PC-9 (cell line): ENCODE data around the gene MYMK. TPM values are rescaled to one million over a fixed set of nuclear protein-coding genes. Genes with fewer than 3 reads are reported as not detected.

Experiments used
- BruUV-seq: library from RNA; stranded (reverse); fragments of 400-500 nt; replicated peaks from 2 replicates; lab custom pipeline; 2021; lab: Mats Ljungman, UMichigan
- CTCF ChIA-PET: fragments of 300-600 bp; sonication (Branson Sonifier 250); formaldehyde crosslinking; loops from one replicate; lab custom pipeline; 2022; ENCODE audit warnings: antibody characterized with exemption; lab: Charles Lee
- POLR2A ChIA-PET: fragments of 300-600 bp; sonication (Branson Sonifier 250); formaldehyde crosslinking; loops from one replicate; lab custom pipeline; 2022; ENCODE audit warnings: antibody characterized with exemption; ENCODE audit not compliant: unreplicated experiment; lab: Charles Lee
- DNase-seq, 2 experiments: peaks; one replicate each; pipeline versions ENCODE4 v3.0.0 to v3.0.0-alpha.2; 2015 to 2022; ENCODE audit warnings: mixed read lengths in 1 of 2
- H2AFZ ChIP-seq: fragments of 200-600 bp; sonication (generic); 2 replicates; pipeline ENCODE4 v1.8.1; 2017; ENCODE audit warnings: antibody characterized with exemption
- H3F3A ChIP-seq: fragments of 200-600 bp; sonication (generic); 2 replicates; pipeline ENCODE4 v1.8.1; 2017; ENCODE audit warnings: antibody characterized with exemption, mild to moderate bottlenecking, low read depth; ENCODE audit not compliant: insufficient read depth
- H3K27ac ChIP-seq: fragments of 200-600 bp; sonication (generic); 2 replicates; pipeline ENCODE4 v1.6.1; 2016; ENCODE audit warnings: mixed run types
- H3K27me3 ChIP-seq: fragments of 200-600 bp; sonication (generic); 2 replicates; pipeline ENCODE4 v1.6.1; 2016; ENCODE audit warnings: low read depth, mixed run types; ENCODE audit not compliant: insufficient read depth
- H3K36me3 ChIP-seq: fragments of 200-600 bp; sonication (generic); 2 replicates; pipeline ENCODE4 v1.6.1; 2016; ENCODE audit warnings: low read depth, mixed run types
- H3K4me1 ChIP-seq: fragments of 200-600 bp; sonication (generic); replicated peaks from 2 replicates; pipeline ENCODE4 v1.6.1; 2016; ENCODE audit warnings: mixed run types; ENCODE audit not compliant: insufficient read depth
- H3K4me2 ChIP-seq: fragments of 200-600 bp; sonication (generic); 2 replicates; pipeline ENCODE4 v1.6.1; 2017; ENCODE audit warnings: mixed run types
- H3K4me3 ChIP-seq: fragments of 200-600 bp; sonication (generic); 2 replicates; pipeline ENCODE4 v1.6.1; 2016; ENCODE audit warnings: mixed run types
- H3K79me2 ChIP-seq: fragments of 200-600 bp; sonication (generic); 2 replicates; pipeline ENCODE4 v1.6.1; 2017; ENCODE audit warnings: low read depth, mixed run types
- H3K9me2 ChIP-seq: fragments of 200-600 bp; sonication (generic); 2 replicates; pipeline ENCODE4 v1.8.1; 2017; ENCODE audit warnings: mild to moderate bottlenecking; ENCODE audit not compliant: insufficient read depth
- H3K9me3 ChIP-seq: fragments of 200-600 bp; sonication (generic); 2 replicates; pipeline ENCODE4 v1.8.1; 2016; ENCODE audit warnings: low read depth; ENCODE audit not compliant: insufficient read depth
- H4K20me1 ChIP-seq: fragments of 200-600 bp; sonication (generic); 2 replicates; pipeline ENCODE4 v1.8.1; 2017; ENCODE audit not compliant: insufficient read depth
- EZH2 ChIP-seq: fragments of 200-600 bp; sonication (generic); IDR thresholded peaks from 2 replicates; pipeline ENCODE4 v1.8.0; 2017; ENCODE audit warnings: antibody characterized with exemption, low read depth
- intact Hi-C: fragments of 100-400 bp; cut with micrococcal nuclease; formaldehyde crosslinking; loops from one replicate; pipeline ENCODE4 v1.10.0; 2022; ENCODE audit not compliant: unreplicated experiment
- total RNA-seq: library from RNA; stranded (reverse); gene quantifications from 2 replicates; pipeline ENCODE4 v1.2.3, GENCODE V29; 2021
- TF ChIP-seq, protein P1 (sequence below): fragments of 200-600 bp; sonication (generic); conservative IDR thresholded peaks from 2 replicates; pipeline ENCODE4 v1.6.1; 2017; ENCODE audit warnings: mixed run types, antibody characterized with exemption, mild to moderate bottlenecking, moderate library complexity

Gene MYMK
- total RNA-seq, 1 experiment from 2014 or later, result not detected

DNA sequence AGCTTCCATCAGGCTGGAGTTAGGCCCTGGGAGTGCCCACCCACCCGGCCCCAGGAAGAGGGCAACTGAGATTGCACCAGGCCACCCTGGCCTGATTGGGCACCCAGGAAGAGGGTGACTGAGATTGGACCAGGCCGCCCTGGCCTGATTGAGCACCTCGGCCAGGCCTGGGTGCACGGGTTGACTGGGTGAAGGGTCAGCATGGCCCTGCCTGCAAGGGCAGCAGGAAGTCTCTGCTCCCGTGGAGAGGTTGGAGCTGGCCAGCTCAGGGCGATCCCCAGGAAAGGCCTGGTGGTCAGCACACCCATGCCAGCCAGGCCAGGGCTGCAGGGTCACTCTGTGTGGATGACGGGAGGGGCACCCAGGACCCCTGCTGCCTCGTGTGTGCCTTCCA, 21.5 kb upstream of the MYMK start:
- no peaks in the 10 kb centered on the region for H3K79me2 ChIP-seq
- no peak overlapping the region for H2AFZ ChIP-seq
- no peaks in the 10 kb centered on the region for H3K9me2 ChIP-seq
- H3K36me3 ChIP-seq, result no peaks in the 10 kb centered on the region
- H3K4me3 ChIP-seq, result no peak overlapping the region
- POLR2A ChIA-PET, result no interaction called here
- intact Hi-C loops, result no loop called here
- H3K4me2 ChIP-seq, result no peak overlapping the region
- no TSS peak for BruUV-seq
- no peaks in the 10 kb centered on the region for H3K9me3 ChIP-seq
- H3K27ac ChIP-seq, result no peak overlapping the region
- no peak for DNase-seq
- H3K27me3 ChIP-seq, result peaks cover 88% of the 10 kb centered on the region
- H4K20me1 ChIP-seq, result no peaks in the 10 kb centered on the region
- H3K4me1 ChIP-seq, result no peaks in the 10 kb centered on the region
- CTCF ChIA-PET, result no interaction called here
- TF ChIP-seq EZH2, result no peak
- TF ChIP-seq, protein P1, sequence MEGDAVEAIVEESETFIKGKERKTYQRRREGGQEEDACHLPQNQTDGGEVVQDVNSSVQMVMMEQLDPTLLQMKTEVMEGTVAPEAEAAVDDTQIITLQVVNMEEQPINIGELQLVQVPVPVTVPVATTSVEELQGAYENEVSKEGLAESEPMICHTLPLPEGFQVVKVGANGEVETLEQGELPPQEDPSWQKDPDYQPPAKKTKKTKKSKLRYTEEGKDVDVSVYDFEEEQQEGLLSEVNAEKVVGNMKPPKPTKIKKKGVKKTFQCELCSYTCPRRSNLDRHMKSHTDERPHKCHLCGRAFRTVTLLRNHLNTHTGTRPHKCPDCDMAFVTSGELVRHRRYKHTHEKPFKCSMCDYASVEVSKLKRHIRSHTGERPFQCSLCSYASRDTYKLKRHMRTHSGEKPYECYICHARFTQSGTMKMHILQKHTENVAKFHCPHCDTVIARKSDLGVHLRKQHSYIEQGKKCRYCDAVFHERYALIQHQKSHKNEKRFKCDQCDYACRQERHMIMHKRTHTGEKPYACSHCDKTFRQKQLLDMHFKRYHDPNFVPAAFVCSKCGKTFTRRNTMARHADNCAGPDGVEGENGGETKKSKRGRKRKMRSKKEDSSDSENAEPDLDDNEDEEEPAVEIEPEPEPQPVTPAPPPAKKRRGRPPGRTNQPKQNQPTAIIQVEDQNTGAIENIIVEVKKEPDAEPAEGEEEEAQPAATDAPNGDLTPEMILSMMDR, result no peak
- H3F3A ChIP-seq, result no peaks in the 10 kb centered on the region

DNA sequence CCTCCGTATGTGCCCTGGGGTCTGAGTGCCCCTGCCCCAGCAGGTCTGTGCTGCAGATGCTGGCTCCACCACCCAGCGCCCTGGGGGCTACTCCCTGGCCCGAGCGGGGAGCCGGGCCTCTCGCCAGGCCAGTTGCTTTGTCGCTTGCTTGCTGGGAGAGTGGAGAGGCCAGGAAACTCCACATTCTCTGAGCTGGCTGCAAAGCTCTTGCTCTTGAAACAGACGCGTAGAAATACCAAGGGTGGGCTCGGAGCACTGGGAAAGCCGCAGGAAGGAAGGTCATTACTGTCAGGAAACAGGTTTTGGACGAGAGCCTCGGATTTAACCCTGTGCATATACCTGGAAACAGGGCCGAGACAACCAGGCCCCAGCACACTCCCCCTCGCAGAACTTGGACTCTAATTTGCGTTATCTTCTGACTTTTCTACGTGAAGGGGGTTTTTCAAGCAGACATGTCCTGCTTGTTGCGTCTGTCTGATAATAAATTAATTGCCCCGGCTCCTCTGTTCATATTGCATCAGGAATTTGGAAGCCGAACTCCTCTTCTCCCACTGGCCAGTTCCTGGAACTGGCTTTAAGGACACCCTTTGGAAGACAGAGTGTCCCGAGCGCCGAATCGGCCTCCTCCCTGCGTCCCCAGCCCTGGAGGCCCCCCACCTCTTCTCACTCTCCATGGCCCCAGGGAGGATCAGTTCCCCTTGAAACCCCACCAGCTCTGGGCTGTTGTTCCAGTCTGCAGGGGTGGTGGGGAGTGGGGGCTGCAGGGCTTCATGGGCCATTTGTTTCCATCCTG, 20.9 kb upstream of the MYMK start:
- Histone ChIP-seq H2AFZ (no peak overlapping the region), H3K9me2 (no peaks in the 10 kb centered on the region), H3K79me2 (no peaks in the 10 kb centered on the region), H3K4me2 (no peak overlapping the region), H3K36me3 (no peaks in the 10 kb centered on the region), H3K27me3 (peaks cover 88% of the 10 kb centered on the region), H3K9me3 (no peaks in the 10 kb centered on the region), H3F3A (no peaks in the 10 kb centered on the region), H4K20me1 (no peaks in the 10 kb centered on the region), H3K4me3 (no peak overlapping the region), H3K4me1 (no peaks in the 10 kb centered on the region), H3K27ac (no peak overlapping the region)
- intact Hi-C loops, result no loop called here
- TF ChIP-seq, protein P1, result no peak
- TF ChIP-seq EZH2, result no peak
- DNase-seq, result no peak
- ChIA-PET POLR2A (interaction anchor here (0.5 kb wide), 1 partner anchor 374 kb away, joined by 10 read pairs; no protein-coding TSS in a partner anchor), CTCF (no interaction called here)
- no TSS peak for BruUV-seq

DNA sequence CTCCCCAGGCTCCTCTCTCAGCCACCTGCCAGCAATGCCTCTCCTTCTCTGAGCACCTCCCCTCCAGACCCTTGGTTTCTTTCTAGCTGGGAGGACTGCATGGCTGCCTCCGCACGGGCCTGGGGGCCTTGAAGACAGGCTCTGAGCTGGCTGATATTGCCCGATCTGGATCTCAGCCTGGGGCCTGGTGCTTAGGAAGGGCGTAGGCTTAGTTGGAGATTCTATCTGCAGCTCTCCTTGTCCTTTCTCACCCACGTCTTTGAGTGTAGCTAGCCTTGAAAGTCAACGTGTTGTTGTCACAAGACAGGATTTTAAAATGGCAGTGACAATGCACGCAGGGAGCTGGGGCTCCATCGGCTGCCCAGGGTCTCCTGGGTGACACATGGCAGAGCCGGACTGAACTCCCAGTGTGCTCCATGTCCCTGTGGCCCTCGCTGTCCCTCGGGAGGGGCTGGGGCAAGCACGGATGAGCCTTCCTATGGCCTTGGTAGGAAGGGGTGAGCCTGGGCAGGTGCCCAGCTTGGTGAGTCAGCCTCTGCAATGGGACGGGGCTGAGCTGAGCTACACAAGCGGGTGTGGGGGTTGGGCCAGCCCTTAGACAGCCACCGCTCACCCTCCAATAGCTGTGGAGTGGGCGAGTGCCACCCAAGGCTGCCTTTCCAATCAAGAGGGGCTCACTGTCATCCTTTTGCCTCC, 19.2 kb upstream of the MYMK start:
- intact Hi-C loops, result no loop called here
- no peaks in the 10 kb centered on the region for H3K9me2 ChIP-seq
- H3K27me3 ChIP-seq, result peaks cover 90% of the 10 kb centered on the region
- no peak overlapping the region for H3K4me2 ChIP-seq
- no peak for DNase-seq
- no peak overlapping the region for H3K4me3 ChIP-seq
- no peaks in the 10 kb centered on the region for H3K4me1 ChIP-seq
- no peaks in the 10 kb centered on the region for H4K20me1 ChIP-seq
- TF ChIP-seq EZH2, result no peak
- TF ChIP-seq, protein P1, result no peak
- no peaks in the 10 kb centered on the region for H3K79me2 ChIP-seq
- no peak overlapping the region for H3K27ac ChIP-seq
- BruUV-seq, result no TSS peak
- no peaks in the 10 kb centered on the region for H3F3A ChIP-seq
- POLR2A ChIA-PET, result interaction anchor here (0.6 kb wide), 2 partner anchors 337 to 514 kb away, joined by 3 read pairs; no protein-coding TSS in a partner anchor
- no peaks in the 10 kb centered on the region for H3K9me3 ChIP-seq
- CTCF ChIA-PET, result interaction anchor here (0.6 kb wide), 1 partner anchor 171 kb away, joined by 4 read pairs; no protein-coding TSS in a partner anchor
- no peaks in the 10 kb centered on the region for H3K36me3 ChIP-seq
- no peak overlapping the region for H2AFZ ChIP-seq
